Transverse colon (tissue), 4 donors: ENCODE measurements around the gene SMIM43.

ENCODE experiments used
- CTCF ChIP-seq, 5 experiments: fragments of 200-600 bp in 3 of 5; fragments of 450-650 bp in 2 of 5; sonication (generic) in 3 of 5; IDR thresholded peaks; 1 replicate in 2 of 5; 2 replicates in 3 of 5; pipeline ENCODE4 v1.5.1; 2016 to 2017; ENCODE audit warnings: antibody characterized with exemption in 5 of 5, inconsistent platforms in 3 of 5, mild to moderate bottlenecking in 2 of 5, moderate library complexity in 1 of 5
- EP300 ChIP-seq: sonication (generic); formaldehyde crosslinking; IDR thresholded peaks from one replicate; pipeline ENCODE4 v1.6.1; 2017; ENCODE audit warnings: antibody characterized with exemption, low read depth
- POLR2A ChIP-seq: fragments of 450-650 bp; IDR thresholded peaks from one replicate; pipeline ENCODE4 v1.6.1; 2016; ENCODE audit warnings: antibody characterized with exemption, mild to moderate bottlenecking, moderate library complexity
- POLR2AphosphoS5 ChIP-seq, 3 donors: sonication (generic); formaldehyde crosslinking; IDR thresholded peaks; one replicate each; pipeline ENCODE4 v1.6.1; 2016; ENCODE audit warnings: antibody characterized with exemption in 3 of 3

- TF ChIP-seq CTCF (IDR thresholded peaks at IDR 0.05) = no peak
- TF ChIP-seq POLR2A = no peak
- TF ChIP-seq POLR2AphosphoS5 (IDR thresholded peaks at IDR 0.05) = no peak
- TF ChIP-seq EP300 = no peak
Observed at GRCh38 chr4:121788896-121789295, 23.9 kb upstream of the SMIM43 start.
